GM12891 (cell line): ENCODE results near the gene FGFBP2.

Experiments
- POLR2AphosphoS5 ChIP-seq: IDR thresholded peaks from 2 replicates; pipeline ENCODE4 v1.6.1; 2011; ENCODE audit warnings: low read depth, low read length, control low read depth
- TAF1 ChIP-seq: IDR thresholded peaks from 2 replicates; pipeline ENCODE4 v1.6.1; 2011; ENCODE audit warnings: low read depth, low read length, control low read depth

GRCh38 chr4:15965325-15965724 lies 2.4 kb upstream of the FGFBP2 start:
- TF ChIP-seq TAF1 (no peak), POLR2AphosphoS5 (no peak)
